SK-MEL-5 (cell line): ENCODE measurements around the gene CD27. TPM values are rescaled to one million over a fixed set of nuclear protein-coding genes. Genes with fewer than 3 reads are reported as not detected.
A peak's percentile ranks its signal among the peaks of the same experiment; 100 is the strongest.
"Not testable (repeated sequence)": the region's sequence is repeated elsewhere in the genome, so short reads cannot be mapped to it uniquely, and the experiment has no call there.

Experiments
- DNase-seq: peaks from one replicate; pipeline ENCODE4 v3.0.0-alpha.2; 2016; ENCODE audit warnings: low read depth, low spot score
- in situ Hi-C: cut with HindIII; loops from 2 replicates; pipeline ENCODE4 v1.10.0; 2016; ENCODE audit warnings: low sequenced_read_pairs, high pct_unique_total_duplicates, low pct_unique_long_range_greater_than_20kb
- polyA plus RNA-seq, 2 experiments: library from polyadenylated mRNA; depleted of rRNA; stranded (reverse); fragments of >200 nt; gene quantifications; 2 replicates each; pipeline ENCODE4 v1.2.3, GENCODE V29; 2015
- total RNA-seq: library from RNA; depleted of rRNA; stranded (reverse); fragments of >200 nt; shearing (Covaris generic); gene quantifications from 2 replicates; pipeline ENCODE4 v1.2.3, GENCODE V29; 2014; rRNA removed

Gene CD27
- total RNA-seq = not detected in 2 replicates
- not detected in 2 replicates for polyA plus RNA-seq (2015; cell fraction: cytosol; rRNA removed)
- polyA plus RNA-seq (2015; cell fraction: nucleus; rRNA removed) = not detected in 2 replicates

GRCh38 chr12:6444704-6445688 lies at the start of gene CD27:
Gene CD27 (plus strand): TSS chr12:6444955. CDS start chr12:6445096, 141 bp downstream.
- no peak for DNase-seq
- in situ Hi-C loops = no loop called here

- peak; percentile 95 for DNase-seq
- in situ Hi-C loops = no loop called here
Observed at GRCh38 chr12:6396031-6396430, 48.7 kb upstream of the CD27 start.

GRCh38 chr12:6399884-6400644 lies 44.7 kb upstream of the CD27 start:
- in situ Hi-C loops = no loop called here

GRCh38 chr12:6404390-6404789 lies 40.4 kb upstream of the CD27 start:
- DNase-seq = no peak
- in situ Hi-C loops = no loop called here

More at GRCh38 chr12:6399884-6400644, 44.7 kb upstream of the CD27 start:
- DNase-seq = no peak

- DNase-seq = no peak
- in situ Hi-C loops = no loop called here
Observed at GRCh38 chr12:6405963-6406362, 38.8 kb upstream of the CD27 start.

GRCh38 chr12:6407236-6407954 lies 37.4 kb upstream of the CD27 start:
- DNase-seq = no peak
- in situ Hi-C loops = no loop called here

GRCh38 chr12:6416596-6416995 lies 28.2 kb upstream of the CD27 start:
- DNase-seq = no peak
- in situ Hi-C loops = no loop called here

GRCh38 chr12:6418796-6419195 lies 26.0 kb upstream of the CD27 start:
- DNase-seq = no peak
- in situ Hi-C loops = no loop called here

GRCh38 chr12:6420364-6420763 lies 24.4 kb upstream of the CD27 start:
- in situ Hi-C loops = no loop called here
- no peak for DNase-seq

GRCh38 chr12:6423267-6424007 lies 21.3 kb upstream of the CD27 start:
- DNase-seq = peak; percentile 95
- in situ Hi-C loops = no loop called here

- in situ Hi-C loops = no loop called here
- DNase-seq = no peak
Observed at GRCh38 chr12:6424008-6424347, 20.8 kb upstream of the CD27 start.

GRCh38 chr12:6424866-6425265 lies 19.9 kb upstream of the CD27 start:
- DNase-seq = no peak
- in situ Hi-C loops = no loop called here

GRCh38 chr12:6425590-6426531 lies 18.9 kb upstream of the CD27 start:
- in situ Hi-C loops = no loop called here
- no peak for DNase-seq

GRCh38 chr12:6426882-6427671 lies 17.7 kb upstream of the CD27 start:
- no peak for DNase-seq
- in situ Hi-C loops = no loop called here

- DNase-seq, in situ Hi-C loops: not testable (repeated sequence)
Observed at GRCh38 chr12:6427796-6428195, 17.0 kb upstream of the CD27 start.
